Right atrium auricular region (tissue), 2 donors: ENCODE data around the gene FOXS1. TPM values are rescaled to one million over a fixed set of nuclear protein-coding genes. Genes with fewer than 3 reads are reported as not detected.
"Not testable (repeated sequence)": the region's sequence is repeated elsewhere in the genome, so short reads cannot be mapped to it uniquely, and the experiment has no call there.

ENCODE experiments used
- DNase-seq: peaks from one replicate; pipeline ENCODE4 v3.0.0-alpha.2; 2019; ENCODE audit warnings: low spot score
- H3K27ac ChIP-seq, 2 donors: fragments of 200-600 bp; sonication (generic); 1 replicate in 1 of 2; 2 replicates in 1 of 2; pipeline ENCODE4 v1.5.1; 2016 to 2019
- H3K27me3 ChIP-seq, 2 donors: fragments of 200-600 bp; sonication (generic); one replicate each; pipeline versions ENCODE4 v1.5.1 to v1.6.0; 2017 to 2019
- H3K36me3 ChIP-seq: fragments of 200-600 bp; sonication (generic); one replicate; pipeline ENCODE4 v1.5.1; 2016
- H3K4me1 ChIP-seq, 2 donors: fragments of 200-600 bp; sonication (generic); one replicate each; pipeline versions ENCODE4 v1.5.1 to v1.6.0; 2017 to 2019
- H3K4me3 ChIP-seq, 2 donors: fragments of 200-600 bp; sonication (generic); 1 replicate in 1 of 2; 2 replicates in 1 of 2; pipeline ENCODE4 v1.5.1; 2017 to 2019; ENCODE audit warnings: mild to moderate bottlenecking in 1 of 2, moderate library complexity in 1 of 2
- H3K9me3 ChIP-seq, 2 donors: fragments of 200-600 bp; sonication (generic); one replicate each; pipeline ENCODE4 v1.5.1; 2019
- CTCF ChIP-seq, 2 donors: fragments of 200-600 bp; sonication (generic); IDR thresholded peaks; one replicate each; pipeline ENCODE4 v1.5.1; 2019; ENCODE audit warnings: antibody characterized with exemption in 2 of 2
- total RNA-seq, 2 donors: library from RNA; depleted of rRNA; stranded (reverse); fragments of >200 nt; gene quantifications; one replicate each; pipeline ENCODE4 v1.1.0, GENCODE V29; 2016

FOXS1 gene
- total RNA-seq, 2 donors from 2014 or later: 1.9 to 4.2 TPM

- Histone ChIP-seq H3K27ac (no peak overlapping the region), H3K4me3 (no peak overlapping the region), H3K27me3 (no peaks in the 10 kb centered on the region), H3K9me3 (no peaks in the 10 kb centered on the region), H3K4me1 (peaks cover 0 to 23% of the 10 kb centered on the region in 2 donors), H3K36me3 (no peaks in the 10 kb centered on the region)
- TF ChIP-seq CTCF (IDR thresholded peaks at IDR 0.05): no peak
- DNase-seq: no peak
These were observed 13.6 kb downstream of the FOXS1 start for GRCh38 chr20:31831771-31832306.

GRCh38 chr20:31831211-31831610, 14.2 kb downstream of the FOXS1 start:
- TF ChIP-seq CTCF (IDR thresholded peaks at IDR 0.05): no peak
- DNase-seq: no peak
- Histone ChIP-seq H3K4me3 (no peak overlapping the region), H3K36me3 (no peaks in the 10 kb centered on the region), H3K27ac (no peak overlapping the region), H3K27me3 (no peaks in the 10 kb centered on the region), H3K4me1 (peaks cover 0 to 17% of the 10 kb centered on the region in 2 donors), H3K9me3 (no peaks in the 10 kb centered on the region)

- TF ChIP-seq CTCF (IDR thresholded peaks at IDR 0.05): no peak
- Histone ChIP-seq H3K27me3 (no peaks in the 10 kb centered on the region), H3K27ac (no peak overlapping the region), H3K4me1 (peaks cover 0 to 9% of the 10 kb centered on the region in 2 donors), H3K9me3 (no peaks in the 10 kb centered on the region), H3K4me3 (no peak overlapping the region), H3K36me3 (no peaks in the 10 kb centered on the region)
- DNase-seq: no peak
These were observed 14.9 kb downstream of the FOXS1 start for GRCh38 chr20:31830406-31830981.

GRCh38 chr20:31829731-31830130, 15.7 kb downstream of the FOXS1 start:
- Histone ChIP-seq H3K27ac (no peak overlapping the region), H3K4me3 (no peak overlapping the region), H3K9me3 (no peaks in the 10 kb centered on the region), H3K4me1 (peaks cover 0 to 8% of the 10 kb centered on the region in 2 donors), H3K36me3 (no peaks in the 10 kb centered on the region), H3K27me3 (no peaks in the 10 kb centered on the region)
- DNase-seq: no peak
- no peak for TF ChIP-seq CTCF (IDR thresholded peaks at IDR 0.05)

GRCh38 chr20:31828016-31828415, 17.4 kb downstream of the FOXS1 start:
- not testable (repeated sequence) for H3K27ac ChIP-seq, H3K4me1 ChIP-seq, H3K4me3 ChIP-seq, H3K27me3 ChIP-seq, H3K9me3 ChIP-seq, DNase-seq, H3K36me3 ChIP-seq

GRCh38 chr20:31827059-31827458, 18.3 kb downstream of the FOXS1 start:
- DNase-seq: no peak
- no peak for TF ChIP-seq CTCF (IDR thresholded peaks at IDR 0.05)
- no peaks in the 10 kb centered on the region for H3K36me3 ChIP-seq
- peaks cover 0 to 10% of the 10 kb centered on the region in 2 donors for H3K4me1 ChIP-seq
- no peak overlapping the region for H3K27ac ChIP-seq
- no peaks in the 10 kb centered on the region for H3K9me3 ChIP-seq
- no peaks in the 10 kb centered on the region for H3K27me3 ChIP-seq
- H3K4me3 ChIP-seq: no peak overlapping the region
